ENCODE data around the gene PLCD4. TPM values are rescaled to one million over a fixed set of nuclear protein-coding genes. Genes with fewer than 3 reads are reported as not detected.
A peak's percentile ranks its signal among the peaks of the same experiment; 100 is the strongest.

The PLCD4 gene
- total RNA-seq (1 to 10 TPM in 2 of 5 experiments, under 1 TPM in 3; 0.45 to 1.7 (median 0.60) TPM), polyA plus RNA-seq (under 1 TPM; 0.15 to 0.30 TPM), total RNA-seq (1.1 reads per million)

DNA sequence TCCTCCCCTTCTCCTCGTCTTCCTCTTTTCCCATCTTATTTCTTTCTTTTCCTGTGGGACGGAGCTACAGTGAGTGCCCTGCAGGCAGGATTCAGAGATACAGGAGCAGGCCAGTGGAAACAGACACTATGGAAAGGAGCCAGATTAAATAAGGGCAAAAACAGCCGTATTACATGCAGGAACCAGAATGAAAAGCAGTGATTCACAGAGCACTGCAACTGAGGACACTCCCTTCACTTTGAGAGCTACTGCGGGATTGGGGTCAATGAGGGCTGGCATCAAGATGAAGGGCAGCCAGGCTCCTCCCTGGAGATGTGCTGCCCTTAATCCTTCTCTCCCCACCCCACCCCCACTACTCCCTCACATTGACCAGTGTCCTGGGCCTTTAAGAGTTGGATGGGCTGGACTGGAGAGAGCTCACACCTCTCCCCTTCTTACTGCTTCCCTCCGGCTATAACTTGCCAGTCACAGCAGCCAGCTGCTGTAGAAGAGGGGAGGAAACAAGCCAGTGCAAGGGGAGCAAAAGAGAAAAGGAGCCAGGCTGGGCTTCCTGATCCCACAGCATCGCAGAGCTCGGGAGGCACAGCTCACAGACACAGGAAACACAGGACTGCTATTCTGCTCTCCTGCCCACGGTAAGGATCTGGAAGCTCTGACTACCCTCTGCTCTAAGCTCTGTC is at the start of gene PLCD4:
Gene PLCD4, plus strand, starts transcription at position 464 of the 680 bp plus-strand sequence. CDS start 7,841 bp downstream, outside the sequence.
- POLR2A ChIA-PET: interaction anchor here (0.7 kb wide), 1 partner anchor 15 kb away, joined by 4 read pairs; no protein-coding TSS in a partner anchor
- H3K27ac Mint-ChIP-seq: no peak within 1 kb of the TSS
- Histone ChIP-seq H3K4me1 (ENCODE audit: control insufficient read depth in 2 of 2, insufficient read depth in 2 of 2, low read length in 2 of 2) (no peaks in the 10 kb centered on the region), H3K4me3 (ENCODE audit: low read length) (no peak within 1 kb of the TSS), H3K27me3 (ENCODE audit: control insufficient read depth in 2 of 2, insufficient read depth in 2 of 2, low read length in 2 of 2) (no peaks in the 10 kb centered on the region), H3K27ac (ENCODE audit: low read depth, low read length) (no peak within 1 kb of the TSS), H3K9me3 (ENCODE audit: control insufficient read depth in 2 of 3, low read length in 3 of 3) (no peaks in the 10 kb centered on the region), H3K36me3 (ENCODE audit: control insufficient read depth in 2 of 3, insufficient read depth in 3 of 3, low read length in 3 of 3) (no peaks in the 10 kb centered on the region)
- H3K36me3 Mint-ChIP-seq: no peaks in the 10 kb centered on the region
- DNase-seq (no peak), ATAC-seq (no peak)
- CTCF ChIA-PET: interaction anchor here (0.6 kb wide), 2 partner anchors 37 to 471 kb away, joined by 3 to 4 read pairs; no protein-coding TSS in a partner anchor
- peaks cover 13 to 22% (median 15%) of the 10 kb centered on the region in 5 donors for H3K27me3 Mint-ChIP-seq
- intact Hi-C loops (cut with micrococcal nuclease): no loop called here
- no peaks in the 10 kb centered on the region for H3K4me1 Mint-ChIP-seq
- H3K9me3 Mint-ChIP-seq: no peaks in the 10 kb centered on the region
- H3K4me3 Mint-ChIP-seq: no peak within 1 kb of the TSS

DNA sequence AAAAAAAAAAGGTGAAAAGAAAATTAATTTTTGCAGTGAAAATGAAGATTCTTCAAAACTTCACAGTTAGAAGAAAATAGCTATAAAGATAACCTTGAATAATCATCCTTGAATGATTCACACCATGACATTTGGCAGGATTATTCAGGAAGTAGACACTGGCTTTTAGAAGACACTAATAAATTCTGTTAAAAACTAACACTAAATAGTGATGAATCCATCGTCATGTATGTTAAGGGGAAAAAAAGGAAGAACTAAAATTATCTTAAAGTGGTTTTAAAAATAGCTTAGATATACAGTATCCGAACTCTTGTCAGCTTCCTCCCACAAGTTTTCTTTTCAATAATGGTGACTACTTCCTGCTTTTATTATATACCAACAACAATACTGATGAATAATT is 49.8 kb upstream of the PLCD4 start:
- POLR2A ChIA-PET: no interaction called here
- CTCF ChIA-PET: interaction anchor here (0.8 kb wide), 1 partner anchor 56 kb away, joined by 4 read pairs; no protein-coding TSS in a partner anchor
- no peak overlapping the region for H3K27ac Mint-ChIP-seq

DNA sequence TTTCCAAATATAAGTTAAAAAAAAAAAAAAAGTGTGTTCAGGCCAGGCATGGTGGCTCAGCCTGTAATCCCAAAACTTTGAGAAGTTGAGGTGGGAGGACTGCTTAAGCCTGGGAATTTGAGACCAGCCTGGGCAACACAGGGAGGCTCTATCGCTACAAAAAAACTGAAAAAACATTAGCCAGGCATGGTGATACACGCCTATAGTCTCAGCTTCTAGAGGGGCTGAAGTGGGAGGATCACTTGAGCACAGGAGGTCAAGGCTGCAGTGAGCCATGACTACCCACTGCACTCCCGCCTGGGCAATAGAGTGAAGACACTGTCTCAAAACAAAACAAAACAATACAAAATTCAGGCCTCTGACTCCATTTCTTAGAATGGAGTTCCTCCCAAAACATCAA is 48.7 kb upstream of the PLCD4 start:
- Histone ChIP-seq H3K4me3 (ENCODE audit: low read length) (no peak overlapping the region), H3K36me3 (ENCODE audit: control insufficient read depth in 2 of 3, insufficient read depth in 3 of 3, low read length in 3 of 3) (peaks cover 0 to 50% (median 18%) of the 10 kb centered on the region in 3 experiments), H3K27ac (ENCODE audit: low read depth, low read length) (no peak overlapping the region), H3K4me1 (ENCODE audit: control insufficient read depth in 2 of 2, insufficient read depth in 2 of 2, low read length in 2 of 2) (no peaks in the 10 kb centered on the region), H3K27me3 (ENCODE audit: control insufficient read depth in 2 of 2, insufficient read depth in 2 of 2, low read length in 2 of 2) (no peaks in the 10 kb centered on the region), H3K9me3 (ENCODE audit: control insufficient read depth in 2 of 3, low read length in 3 of 3) (no peaks in the 10 kb centered on the region)
- POLR2A ChIA-PET: no interaction called here
- CTCF ChIA-PET: no interaction called here
- no peaks in the 10 kb centered on the region for H3K9me3 Mint-ChIP-seq
- ATAC-seq (no peak), DNase-seq (no peak)
- no peak overlapping the region for H3K27ac Mint-ChIP-seq
- no peaks in the 10 kb centered on the region for H3K27me3 Mint-ChIP-seq
- peaks cover 17 to 42% (median 30%) of the 10 kb centered on the region in 5 donors for H3K36me3 Mint-ChIP-seq
- intact Hi-C loops (cut with micrococcal nuclease): no loop called here
- no peak overlapping the region for H3K4me3 Mint-ChIP-seq
- H3K4me1 Mint-ChIP-seq: peaks cover 11 to 37% (median 25%) of the 10 kb centered on the region in 7 donors

More for the DNA sequence above, 49.8 kb upstream of the PLCD4 start:
- DNase-seq (no peak), ATAC-seq (no peak)
- Mint-ChIP-seq H3K36me3 (peaks cover 21 to 47% (median 35%) of the 10 kb centered on the region in 5 donors), H3K27me3 (no peaks in the 10 kb centered on the region), H3K4me3 (no peak overlapping the region), H3K9me3 (no peaks in the 10 kb centered on the region), H3K4me1 (peaks cover 10 to 32% (median 20%) of the 10 kb centered on the region in 7 donors)
- Histone ChIP-seq H3K4me1 (ENCODE audit: control insufficient read depth in 2 of 2, insufficient read depth in 2 of 2, low read length in 2 of 2) (no peaks in the 10 kb centered on the region), H3K4me3 (ENCODE audit: low read length) (no peak overlapping the region), H3K36me3 (ENCODE audit: control insufficient read depth in 2 of 3, insufficient read depth in 3 of 3, low read length in 3 of 3) (peaks cover 5 to 58% (median 18%) of the 10 kb centered on the region in 3 experiments), H3K27me3 (ENCODE audit: control insufficient read depth in 2 of 2, insufficient read depth in 2 of 2, low read length in 2 of 2) (no peaks in the 10 kb centered on the region), H3K9me3 (ENCODE audit: control insufficient read depth in 2 of 3, low read length in 3 of 3) (no peaks in the 10 kb centered on the region), H3K27ac (ENCODE audit: low read depth, low read length) (no peak overlapping the region)
- intact Hi-C loops (cut with micrococcal nuclease): no loop called here

DNA sequence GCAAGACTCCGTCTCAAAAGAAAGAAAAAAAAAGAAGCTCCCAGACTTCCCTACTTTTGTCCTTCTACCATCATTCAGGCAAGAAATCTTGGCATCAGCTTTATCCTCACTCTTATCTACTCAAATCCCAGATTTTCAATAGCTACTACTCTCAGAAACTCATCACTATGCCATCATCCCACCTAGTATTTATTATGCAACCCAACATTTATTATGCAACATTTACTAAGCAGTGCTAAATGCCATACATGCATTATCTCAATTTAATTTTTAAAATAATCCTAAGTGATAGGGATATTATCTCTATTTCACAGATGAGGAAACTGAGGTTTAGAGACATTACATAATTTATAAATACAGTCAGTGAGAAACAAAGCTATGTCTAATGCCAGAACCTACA is 43.6 kb upstream of the PLCD4 start:
- H3K9me3 ChIP-seq (ENCODE audit: control insufficient read depth in 2 of 3, low read length in 3 of 3): no peaks in the 10 kb centered on the region
- no peak overlapping the region for H3K4me3 ChIP-seq (ENCODE audit: low read length)
- peaks cover 0 to 26% (median 5%) of the 10 kb centered on the region in 3 experiments for H3K36me3 ChIP-seq (ENCODE audit: control insufficient read depth in 2 of 3, insufficient read depth in 3 of 3, low read length in 3 of 3)
- ATAC-seq (no peak), DNase-seq (no peak)
- Mint-ChIP-seq H3K36me3 (peaks cover 11 to 28% (median 22%) of the 10 kb centered on the region in 5 donors), H3K4me1 (peaks cover 28 to 57% (median 46%) of the 10 kb centered on the region in 7 donors), H3K9me3 (no peaks in the 10 kb centered on the region), H3K27ac (peak overlapping the region in 3 of 9 donors; percentile 50 to 80 (median 79)), H3K27me3 (no peaks in the 10 kb centered on the region), H3K4me3 (no peak overlapping the region)
- H3K4me1 ChIP-seq (ENCODE audit: control insufficient read depth in 2 of 2, insufficient read depth in 2 of 2, low read length in 2 of 2): peaks cover 7 to 13% of the 10 kb centered on the region in 2 donors
- ChIA-PET CTCF (no interaction called here), POLR2A (interaction anchor here (1.7 kb wide), 1 partner anchor 95 kb away, joined by 7 read pairs; the partner anchor contains the start of genes BCS1L and ZNF142)
- intact Hi-C loops (cut with micrococcal nuclease): loop anchor here in 1 of 2 donors (10.0 kb wide), 1 partner anchor 691 kb away; the partner anchor contains the start of genes TUBA4A and TUBA4B
- no peaks in the 10 kb centered on the region for H3K27me3 ChIP-seq (ENCODE audit: control insufficient read depth in 2 of 2, insufficient read depth in 2 of 2, low read length in 2 of 2)
- H3K27ac ChIP-seq (ENCODE audit: low read depth, low read length): no peak overlapping the region

DNA sequence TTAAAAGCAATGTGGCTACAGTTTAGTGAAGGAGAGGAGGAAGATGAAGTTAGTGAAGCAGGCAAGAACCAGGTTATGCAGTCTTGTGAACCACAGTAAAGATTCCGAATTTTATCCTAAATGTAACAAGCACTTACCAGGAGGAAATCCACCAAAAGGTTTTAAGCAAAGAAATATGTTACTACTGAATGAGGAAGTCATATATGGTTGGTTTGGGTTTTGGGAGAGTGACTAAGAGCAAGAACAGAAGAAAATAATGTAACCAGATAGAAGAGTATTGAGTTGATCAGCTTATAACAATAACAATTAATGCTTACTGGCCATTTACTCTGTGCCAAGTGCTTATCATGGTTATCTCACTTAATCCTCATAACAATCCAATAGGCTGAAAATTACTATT is 41.4 kb upstream of the PLCD4 start:
- peak overlapping the region; percentile 96 for H3K27ac ChIP-seq (ENCODE audit: low read depth, low read length)
- Mint-ChIP-seq H3K36me3 (peaks cover 3 to 29% (median 7%) of the 10 kb centered on the region in 5 donors), H3K9me3 (no peaks in the 10 kb centered on the region)

DNA sequence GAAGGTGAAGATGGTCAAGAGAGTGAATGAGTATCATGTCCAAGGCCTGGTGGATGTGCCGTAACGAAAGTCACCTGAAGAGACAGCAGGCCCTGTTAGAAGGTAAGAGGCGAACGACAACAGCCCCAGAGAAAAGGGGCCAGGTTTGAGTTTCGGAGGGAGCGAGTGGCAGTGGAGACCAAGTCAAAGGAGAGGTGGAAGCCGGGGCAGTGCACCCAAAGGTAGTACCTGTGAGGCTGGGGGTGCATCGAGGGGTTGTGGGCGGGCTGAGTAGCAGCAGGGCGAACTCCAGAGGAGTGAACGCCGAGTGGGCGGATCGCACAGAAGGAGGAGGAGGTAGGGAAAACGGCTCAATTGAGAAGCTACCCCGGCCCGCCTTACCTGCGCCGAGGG is 39.9 kb upstream of the PLCD4 start:
- peak; percentile 65 for ATAC-seq
- peak overlapping the region; percentile 96 for H3K27ac ChIP-seq (ENCODE audit: low read depth, low read length)
- no peaks in the 10 kb centered on the region for H3K27me3 ChIP-seq (ENCODE audit: control insufficient read depth in 2 of 2, insufficient read depth in 2 of 2, low read length in 2 of 2)
- Mint-ChIP-seq H3K9me3 (no peaks in the 10 kb centered on the region), H3K27ac (peak overlapping the region; percentile 97 to 100 (median 99)), H3K27me3 (no peaks in the 10 kb centered on the region), H3K36me3 (peaks cover 0 to 31% (median 4%) of the 10 kb centered on the region in 5 donors), H3K4me3 (peak overlapping the region; percentile 90 to 100 (median 98)), H3K4me1 (peaks cover 45 to 72% (median 61%) of the 10 kb centered on the region in 7 donors)
- H3K4me3 ChIP-seq (ENCODE audit: low read length): peak overlapping the region; percentile 78
- H3K9me3 ChIP-seq (ENCODE audit: control insufficient read depth in 2 of 3, low read length in 3 of 3): no peaks in the 10 kb centered on the region
- peaks cover 22 to 31% of the 10 kb centered on the region in 2 donors for H3K4me1 ChIP-seq (ENCODE audit: control insufficient read depth in 2 of 2, insufficient read depth in 2 of 2, low read length in 2 of 2)
- POLR2A ChIA-PET: interaction anchor here (0.6 to 1.1 kb wide), 5 partner anchors 9 to 171 kb away, joined by 3 to 4 read pairs (median 3); no protein-coding TSS in a partner anchor
- peaks cover 0 to 6% (median 5%) of the 10 kb centered on the region in 3 experiments for H3K36me3 ChIP-seq (ENCODE audit: control insufficient read depth in 2 of 3, insufficient read depth in 3 of 3, low read length in 3 of 3)
- DNase-seq: peak in 1 of 9 donors; percentile 84
- intact Hi-C loops (cut with micrococcal nuclease): loop anchor here (1.0 to 10.0 kb wide), 21 partner anchors 15 to 975 kb away; partner anchors contain the start of genes AAMP (in 2 of the 2), ARPC2 (in 2 of the 2), BCS1L (in 2 of the 2) and DNAJB2 (in 2 of the 2)
- CTCF ChIA-PET: no interaction called here

More for the DNA sequence above, 41.4 kb upstream of the PLCD4 start:
- ATAC-seq (no peak), DNase-seq (no peak)
- Histone ChIP-seq H3K9me3 (ENCODE audit: control insufficient read depth in 2 of 3, low read length in 3 of 3) (no peaks in the 10 kb centered on the region), H3K36me3 (ENCODE audit: control insufficient read depth in 2 of 3, insufficient read depth in 3 of 3, low read length in 3 of 3) (peaks cover 0 to 4% (median 0%) of the 10 kb centered on the region in 3 experiments), H3K4me3 (ENCODE audit: low read length) (no peak overlapping the region), H3K27me3 (ENCODE audit: control insufficient read depth in 2 of 2, insufficient read depth in 2 of 2, low read length in 2 of 2) (no peaks in the 10 kb centered on the region), H3K4me1 (ENCODE audit: control insufficient read depth in 2 of 2, insufficient read depth in 2 of 2, low read length in 2 of 2) (peaks cover 22 to 31% of the 10 kb centered on the region in 2 donors)
- ChIA-PET CTCF (no interaction called here), POLR2A (interaction anchor here (1.1 kb wide), 1 partner anchor 169 kb away, joined by 3 read pairs; no protein-coding TSS in a partner anchor)
- Mint-ChIP-seq H3K27me3 (no peaks in the 10 kb centered on the region), H3K4me1 (peaks cover 44 to 72% (median 61%) of the 10 kb centered on the region in 7 donors), H3K27ac (peak overlapping the region in 8 of 9 donors; percentile 40 to 100 (median 99)), H3K4me3 (peak overlapping the region; percentile 62 to 100 (median 96))
- intact Hi-C loops (cut with micrococcal nuclease): loop anchor here (5.0 to 10.0 kb wide), 4 partner anchors 331 to 976 kb away; partner anchors contain the start of genes CHPF (in 1 of the 2), GMPPA (in 1 of the 2), TMEM198 (in 1 of the 2) and TUBA4A (in 1 of the 2)

Measured in naive thymus-derived CD4-positive, alpha-beta T cell (primary cell).